ENCODE measurements around the gene PDGFRA. TPM values are rescaled to one million over a fixed set of nuclear protein-coding genes. Genes with fewer than 3 reads are reported as not detected.
"Not testable (repeated sequence)": the region's sequence is repeated elsewhere in the genome, so short reads cannot be mapped to it uniquely, and the experiment has no call there.

PDGFRA gene
- total RNA-seq, 2 donors from 2014 or later: 7.8 to 10.7 TPM

DNA sequence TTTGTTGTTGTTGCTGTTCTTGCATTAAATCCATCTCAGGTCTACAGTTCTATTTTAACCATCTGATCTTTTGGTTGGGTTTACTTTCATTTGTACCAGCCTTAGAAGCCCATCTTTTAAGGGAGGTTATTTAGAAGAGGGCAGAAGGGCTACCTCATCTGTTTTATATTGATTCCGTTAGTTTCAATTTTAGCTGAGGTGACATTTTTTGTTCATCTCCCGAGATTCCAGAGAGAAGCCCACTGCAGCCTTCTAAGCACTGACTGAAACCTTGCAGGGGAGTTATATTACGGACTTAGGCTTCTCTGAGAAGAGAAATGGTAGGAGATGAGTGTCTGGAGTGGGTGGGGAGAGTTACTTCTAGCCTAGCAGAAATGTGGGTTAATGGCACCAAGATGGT is 101.8 kb downstream of the PDGFRA start:
- H3K4me1 Mint-ChIP-seq: no peaks in the 10 kb centered on the region
- no peak overlapping the region for H3K27ac Mint-ChIP-seq
- Histone ChIP-seq H3K9ac (ENCODE audit: extremely low read depth, low read length, poor library complexity, severe bottlenecking) (no peak overlapping the region), H3K27ac (ENCODE audit: low read depth, low read length) (no peak overlapping the region), H3K4me1 (ENCODE audit: control insufficient read depth, insufficient read depth, low read length) (no peaks in the 10 kb centered on the region), H3K9me3 (ENCODE audit: control insufficient read depth, low read length) (peaks cover 7% of the 10 kb centered on the region), H3K4me3 (ENCODE audit: low read length) (no peak overlapping the region), H3K36me3 (ENCODE audit: control insufficient read depth, insufficient read depth, low read length) (no peaks in the 10 kb centered on the region), H3K27me3 (ENCODE audit: control insufficient read depth, insufficient read depth, low read length, poor library complexity, severe bottlenecking) (no peaks in the 10 kb centered on the region)
- peaks cover 3% of the 10 kb centered on the region for H3K27me3 Mint-ChIP-seq (ENCODE audit: insufficient read depth)
- peaks cover 20% of the 10 kb centered on the region for H3K9me3 Mint-ChIP-seq
- WGBS, 2 experiments (ENCODE audit: insufficient coverage in 1 of 2, insufficient read length in 1 of 2): 91 to 93% methylated on average over 3 of the region's 3 CpGs
- no peak overlapping the region for H3K4me3 Mint-ChIP-seq
- no peaks in the 10 kb centered on the region for H3K36me3 Mint-ChIP-seq (ENCODE audit: low read depth)
- no peak for TF ChIP-seq CTCF (conservative IDR thresholded peaks at IDR 0.05)
- no peak for DNase-seq

- TF ChIP-seq CTCF (conservative IDR thresholded peaks at IDR 0.05): no peak
- H3K36me3 Mint-ChIP-seq (ENCODE audit: low read depth): no peaks in the 10 kb centered on the region
- no peaks in the 10 kb centered on the region for H3K4me1 Mint-ChIP-seq
- H3K27me3 ChIP-seq (ENCODE audit: control insufficient read depth, insufficient read depth, low read length, poor library complexity, severe bottlenecking): no peaks in the 10 kb centered on the region
- H3K9ac ChIP-seq (ENCODE audit: extremely low read depth, low read length, poor library complexity, severe bottlenecking): no peak overlapping the region
- no peaks in the 10 kb centered on the region for H3K4me1 ChIP-seq (ENCODE audit: control insufficient read depth, insufficient read depth, low read length)
- WGBS, 2 experiments (ENCODE audit: insufficient coverage in 1 of 2, insufficient read length in 1 of 2): 82 to 100% methylated on average over 2 to 4 of the region's 4 CpGs
- peaks cover 2% of the 10 kb centered on the region for H3K27me3 Mint-ChIP-seq (ENCODE audit: insufficient read depth)
- no peak overlapping the region for H3K27ac Mint-ChIP-seq
- no peak overlapping the region for H3K4me3 ChIP-seq (ENCODE audit: low read length)
- H3K36me3 ChIP-seq (ENCODE audit: control insufficient read depth, insufficient read depth, low read length): no peaks in the 10 kb centered on the region
- no peaks in the 10 kb centered on the region for H3K9me3 ChIP-seq (ENCODE audit: control insufficient read depth, low read length)
- DNase-seq: no peak
- no peak overlapping the region for H3K4me3 Mint-ChIP-seq
- peak overlapping the region; percentile 86 for H3K27ac ChIP-seq (ENCODE audit: low read depth, low read length)
- H3K9me3 Mint-ChIP-seq: peaks cover 4% of the 10 kb centered on the region
These were observed 103.4 kb downstream of the PDGFRA start for GRCh38 chr4:54332542-54332941.

GRCh38 chr4:54333657-54334056 is 104.6 kb downstream of the PDGFRA start:
- no peak overlapping the region for H3K27ac Mint-ChIP-seq
- no peaks in the 10 kb centered on the region for H3K36me3 ChIP-seq (ENCODE audit: control insufficient read depth, insufficient read depth, low read length)

GRCh38 chr4:54334769-54335168 is 105.7 kb downstream of the PDGFRA start:
- not testable (repeated sequence) for H3K27ac Mint-ChIP-seq; H3K9ac ChIP-seq (ENCODE audit: extremely low read depth, low read length, poor library complexity, severe bottlenecking); H3K4me3 Mint-ChIP-seq; H3K4me1 ChIP-seq (ENCODE audit: control insufficient read depth, insufficient read depth, low read length); H3K27ac ChIP-seq (ENCODE audit: low read depth, low read length); H3K27me3 ChIP-seq (ENCODE audit: control insufficient read depth, insufficient read depth, low read length, poor library complexity, severe bottlenecking); DNase-seq; H3K27me3 Mint-ChIP-seq (ENCODE audit: insufficient read depth); H3K9me3 ChIP-seq (ENCODE audit: control insufficient read depth, low read length); H3K36me3 ChIP-seq (ENCODE audit: control insufficient read depth, insufficient read depth, low read length); H3K36me3 Mint-ChIP-seq (ENCODE audit: low read depth); H3K4me1 Mint-ChIP-seq; H3K4me3 ChIP-seq (ENCODE audit: low read length); H3K9me3 Mint-ChIP-seq

More at GRCh38 chr4:54333657-54334056, 104.6 kb downstream of the PDGFRA start:
- no peaks in the 10 kb centered on the region for H3K9me3 Mint-ChIP-seq
- no peaks in the 10 kb centered on the region for H3K36me3 Mint-ChIP-seq (ENCODE audit: low read depth)
- peaks cover 2% of the 10 kb centered on the region for H3K27me3 Mint-ChIP-seq (ENCODE audit: insufficient read depth)
- H3K4me1 Mint-ChIP-seq: no peaks in the 10 kb centered on the region
- no peak for TF ChIP-seq CTCF (conservative IDR thresholded peaks at IDR 0.05)
- WGBS, 2 experiments (ENCODE audit: insufficient coverage in 1 of 2, insufficient read length in 1 of 2): 86 to 96% methylated on average over 1 to 2 of the region's 2 CpGs
- Histone ChIP-seq H3K9me3 (ENCODE audit: control insufficient read depth, low read length) (no peaks in the 10 kb centered on the region), H3K9ac (ENCODE audit: extremely low read depth, low read length, poor library complexity, severe bottlenecking) (no peak overlapping the region), H3K4me3 (ENCODE audit: low read length) (no peak overlapping the region), H3K27ac (ENCODE audit: low read depth, low read length) (no peak overlapping the region), H3K4me1 (ENCODE audit: control insufficient read depth, insufficient read depth, low read length) (no peaks in the 10 kb centered on the region), H3K27me3 (ENCODE audit: control insufficient read depth, insufficient read depth, low read length, poor library complexity, severe bottlenecking) (no peaks in the 10 kb centered on the region)
- no peak overlapping the region for H3K4me3 Mint-ChIP-seq
- no peak for DNase-seq

Measured in endodermal cell (in vitro differentiated cells).